ENCODE measurements around the gene TNFRSF13B.

Gene TNFRSF13B

GRCh38 chr17:16916557-16916920 lies 55.4 kb downstream of the TNFRSF13B start:
- TF ChIP-seq CTCF (IDR thresholded peaks at IDR 0.05; ENCODE audit: extremely low read depth, missing control alignments): no peak
- no peak for DNase-seq (ENCODE audit: low spot score)

DNA sequence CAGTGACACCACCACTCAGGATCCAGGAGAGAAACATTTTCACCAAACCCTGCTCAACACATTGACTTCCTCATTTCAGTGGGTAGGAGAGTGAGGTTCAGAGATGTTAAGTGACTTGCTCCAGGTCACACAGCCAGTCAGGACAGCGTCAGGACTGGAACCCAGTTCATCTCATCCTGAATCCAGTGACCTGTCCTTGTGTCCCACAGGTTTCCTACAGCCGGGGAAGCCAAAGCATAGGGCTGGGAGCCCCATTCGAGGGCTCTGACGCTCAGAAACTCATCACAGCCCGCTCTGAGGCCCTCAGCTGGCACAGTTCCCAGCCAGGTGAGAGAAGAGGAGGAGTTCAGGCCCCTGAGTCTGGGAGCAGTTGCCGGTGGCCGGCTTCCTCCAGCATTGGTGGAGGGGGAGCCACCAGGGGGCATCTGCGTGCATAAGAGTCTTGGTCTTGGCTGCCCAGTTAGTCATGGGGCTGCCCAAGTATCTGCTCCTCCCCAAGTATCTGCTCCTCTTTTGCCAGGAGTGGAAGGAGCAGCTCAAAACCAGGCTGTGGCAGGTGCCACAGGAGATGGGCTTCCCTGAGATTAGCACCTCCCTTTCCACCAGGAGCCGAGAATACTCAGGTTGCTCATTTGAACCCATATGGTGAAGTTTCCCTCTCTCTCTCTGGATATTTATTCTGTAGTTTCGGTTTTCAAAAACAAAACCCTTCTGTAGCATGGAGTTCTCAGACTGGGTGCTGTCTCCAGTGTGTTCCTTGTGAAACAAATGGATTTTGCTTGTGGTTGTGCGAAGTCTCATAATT lies 56.0 kb downstream of the TNFRSF13B start:
- TF ChIP-seq CTCF (IDR thresholded peaks at IDR 0.05; ENCODE audit: extremely low read depth, missing control alignments): peak; percentile 49
- DNase-seq (ENCODE audit: low spot score): peak; percentile 76

GRCh38 chr17:16913463-16913862 lies 58.5 kb downstream of the TNFRSF13B start:
- no peak for TF ChIP-seq CTCF (IDR thresholded peaks at IDR 0.05; ENCODE audit: extremely low read depth, missing control alignments)

DNA sequence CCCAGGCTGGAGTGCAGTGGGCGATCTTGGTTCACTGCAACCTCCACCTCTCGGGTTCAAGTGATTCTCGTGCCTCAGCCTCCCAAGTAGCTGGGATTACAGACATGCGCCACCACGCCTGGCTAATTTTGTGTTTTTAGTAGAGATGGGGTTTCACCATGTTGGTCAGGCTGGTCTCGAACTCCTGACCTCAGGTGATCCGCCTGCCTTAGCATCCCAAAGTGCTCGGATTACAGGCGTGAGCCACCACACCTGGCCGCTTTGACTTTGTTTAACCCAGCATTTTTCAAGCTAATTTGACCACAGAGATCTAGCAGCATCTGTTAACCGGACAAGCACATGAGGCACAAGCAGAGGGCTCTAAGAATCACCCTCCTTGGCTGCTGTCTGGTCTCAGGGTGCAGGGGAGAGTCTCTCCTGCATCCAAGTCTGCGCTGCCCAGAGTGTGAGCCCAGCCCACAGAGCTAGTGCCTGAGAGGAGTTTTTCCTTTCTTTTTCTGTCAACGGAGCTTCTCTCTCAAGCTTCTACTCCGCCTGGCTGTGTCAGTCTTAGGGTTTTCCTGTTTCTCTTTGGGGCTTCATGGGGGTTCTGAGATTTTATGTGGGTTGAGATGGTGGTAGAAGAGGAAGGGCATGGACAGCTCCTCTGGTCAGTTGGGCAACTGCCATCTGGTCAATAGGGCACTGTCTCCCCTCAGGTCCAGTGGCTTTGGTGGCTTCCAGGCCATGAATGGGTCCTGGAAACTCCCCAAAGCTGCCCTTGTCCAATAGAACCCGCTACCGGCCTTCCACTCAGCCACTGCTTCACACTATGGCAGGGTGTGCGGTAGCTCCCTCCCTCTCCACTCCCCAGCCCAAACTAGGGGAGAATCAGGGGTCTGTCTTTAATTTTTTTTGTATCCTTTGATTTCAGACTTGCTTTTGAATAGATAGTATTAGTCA lies 59.6 kb downstream of the TNFRSF13B start:
- no peak for TF ChIP-seq CTCF (IDR thresholded peaks at IDR 0.05; ENCODE audit: extremely low read depth, missing control alignments)
- DNase-seq (ENCODE audit: low spot score): no peak

More at GRCh38 chr17:16913463-16913862, 58.5 kb downstream of the TNFRSF13B start:
- DNase-seq (ENCODE audit: low spot score): no peak

GRCh38 chr17:16911141-16911937 lies 60.6 kb downstream of the TNFRSF13B start:
- no peak for TF ChIP-seq CTCF (IDR thresholded peaks at IDR 0.05; ENCODE audit: extremely low read depth, missing control alignments)
- DNase-seq (ENCODE audit: low spot score): no peak

GRCh38 chr17:16910341-16910740 lies 61.6 kb downstream of the TNFRSF13B start:
- no peak for TF ChIP-seq CTCF (IDR thresholded peaks at IDR 0.05; ENCODE audit: extremely low read depth, missing control alignments)
- DNase-seq (ENCODE audit: low spot score): no peak
